Activated CD8-positive, alpha-beta memory T cell treated with anti-CD3 and anti-CD28 coated beads, Interleukin-2, amount 50 U/mL, for 4 hours (primary cell): ENCODE results near the gene FGF14.

Experiments used
- DNase-seq: peaks from one replicate; pipeline ENCODE4 v3.0.0-alpha.2; 2020

FGF14 gene

DNA sequence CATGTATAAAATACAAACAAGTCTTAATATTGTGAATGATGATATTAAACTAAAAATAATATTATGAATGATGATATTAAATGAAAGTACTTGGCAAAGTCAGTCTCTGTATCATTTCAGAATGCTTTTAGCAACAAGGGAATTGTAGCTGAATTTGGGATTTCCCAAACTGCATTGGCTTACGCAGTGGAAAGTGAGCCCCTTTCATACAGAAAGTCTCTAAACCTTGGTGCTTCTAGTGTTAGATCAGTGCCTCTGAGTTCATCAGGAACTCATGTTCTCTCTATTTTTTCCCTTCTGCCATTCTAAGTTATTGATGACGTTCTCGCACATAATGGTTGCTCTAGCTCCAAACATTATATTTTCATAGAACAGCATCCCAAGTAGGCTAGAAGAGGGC lies 649.4 kb downstream of the FGF14 start:
- DNase-seq = no peak

DNA sequence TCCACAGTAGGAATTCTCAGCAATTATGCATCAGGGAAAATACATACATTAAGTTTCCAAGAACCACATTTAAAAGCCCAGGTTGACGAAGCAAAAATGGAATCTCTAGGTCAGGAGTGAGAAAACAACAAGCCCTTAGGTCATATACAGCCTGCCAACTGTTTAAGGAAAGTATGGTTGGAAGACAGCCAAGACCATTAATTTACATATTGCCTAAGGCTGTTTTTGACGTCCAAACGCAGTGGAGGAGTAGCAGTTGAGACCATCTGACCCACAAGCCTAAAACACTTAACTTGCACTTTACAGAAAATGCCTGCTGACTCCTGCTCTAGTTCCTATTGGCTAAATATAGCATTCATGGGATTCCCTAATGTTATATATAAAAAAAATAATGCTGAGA lies 650.4 kb downstream of the FGF14 start:
- no peak for DNase-seq

DNA sequence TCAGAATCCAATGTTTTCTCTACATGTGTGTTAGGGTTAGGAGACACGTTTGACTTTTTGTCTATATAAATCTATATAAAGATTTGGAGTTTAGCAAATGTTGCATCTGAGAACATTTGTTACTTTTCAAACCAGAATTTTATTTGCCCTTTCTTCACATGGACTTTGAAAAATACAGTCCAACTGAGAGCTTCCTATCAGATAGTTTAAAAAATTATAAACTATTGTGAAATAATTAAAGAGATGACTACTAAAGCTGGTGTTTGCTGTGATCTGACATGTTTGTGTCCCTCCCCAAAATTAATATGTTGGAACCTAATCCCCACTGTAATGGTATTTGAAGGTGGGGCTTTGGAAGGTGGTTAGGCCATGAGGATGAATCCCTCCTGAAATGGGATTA lies 652.3 kb downstream of the FGF14 start:
- no peak for DNase-seq

DNA sequence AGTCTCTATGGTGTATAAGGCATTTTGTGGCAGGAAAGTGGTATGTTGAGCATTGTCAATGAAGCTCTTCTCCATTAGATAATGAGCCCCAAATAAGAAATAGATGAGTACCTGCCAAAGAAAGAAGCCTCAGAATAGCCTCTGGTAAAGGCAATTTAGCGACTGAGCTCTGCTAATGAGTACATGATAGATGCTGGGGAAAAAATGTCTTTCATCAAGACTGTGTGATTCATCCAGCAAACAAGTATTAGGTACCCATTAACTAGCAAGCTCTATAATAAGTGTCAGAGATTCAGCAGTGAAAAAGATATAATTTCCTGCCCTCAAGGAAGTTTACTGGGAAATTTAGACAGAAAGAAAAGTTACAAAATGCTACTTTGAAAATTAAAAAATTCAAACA lies 654.8 kb downstream of the FGF14 start:
- DNase-seq = no peak

DNA sequence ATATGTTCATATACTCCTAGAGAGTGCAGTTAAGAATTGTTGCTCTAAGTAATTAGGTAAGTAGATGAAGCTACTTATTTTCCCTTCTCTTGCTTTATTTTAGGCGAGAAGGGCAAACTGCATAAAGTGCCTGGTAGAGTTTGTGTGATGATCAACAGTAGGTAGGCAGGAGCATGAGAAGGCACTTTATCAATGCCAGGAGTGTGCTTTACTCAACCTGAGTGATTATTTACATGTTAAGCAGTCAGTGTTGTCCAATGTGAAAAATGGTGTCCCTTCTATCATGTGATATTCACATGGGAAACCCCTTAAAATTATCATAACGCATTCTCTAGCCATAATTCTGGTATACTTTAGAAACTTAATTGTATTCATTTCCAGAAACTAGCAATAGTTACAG lies 655.3 kb downstream of the FGF14 start:
- no peak for DNase-seq

DNA sequence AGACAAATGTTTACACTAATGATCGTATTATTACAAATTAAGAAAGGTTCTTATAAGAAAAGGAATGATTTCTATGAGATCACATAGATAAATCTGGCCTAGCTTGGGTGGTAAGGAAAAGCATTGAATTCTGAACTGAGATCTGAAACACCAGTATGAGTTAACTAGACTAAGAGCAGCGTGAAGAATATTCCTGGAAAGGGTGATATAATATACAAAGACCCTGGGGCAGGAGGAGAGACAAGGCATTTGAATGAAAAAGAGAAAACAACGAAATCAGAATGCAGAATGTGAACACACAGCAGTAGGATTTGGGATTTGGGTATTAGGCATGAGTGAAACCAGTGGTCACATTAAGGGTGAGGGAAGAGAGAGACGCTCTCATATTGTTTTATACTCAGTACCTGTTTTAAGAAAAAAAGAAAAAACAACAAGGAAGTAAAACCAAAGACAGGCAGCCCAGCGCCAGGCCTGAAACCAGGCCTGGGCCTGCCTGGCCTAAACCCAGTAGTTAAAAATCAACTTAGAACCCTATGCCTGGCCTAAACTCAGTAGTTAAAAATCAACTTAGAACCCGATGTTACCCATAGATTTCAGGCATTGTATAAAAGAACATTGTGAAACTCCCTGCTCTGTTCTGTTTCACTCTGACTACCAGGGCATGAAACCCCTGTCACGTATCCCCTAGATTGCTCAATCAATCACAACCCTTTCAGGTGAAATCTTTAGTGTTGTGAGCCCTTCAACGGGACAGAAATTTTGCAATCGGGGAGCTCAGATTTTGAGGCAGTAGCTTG lies 662.3 kb downstream of the FGF14 start:
- DNase-seq = no peak

DNA sequence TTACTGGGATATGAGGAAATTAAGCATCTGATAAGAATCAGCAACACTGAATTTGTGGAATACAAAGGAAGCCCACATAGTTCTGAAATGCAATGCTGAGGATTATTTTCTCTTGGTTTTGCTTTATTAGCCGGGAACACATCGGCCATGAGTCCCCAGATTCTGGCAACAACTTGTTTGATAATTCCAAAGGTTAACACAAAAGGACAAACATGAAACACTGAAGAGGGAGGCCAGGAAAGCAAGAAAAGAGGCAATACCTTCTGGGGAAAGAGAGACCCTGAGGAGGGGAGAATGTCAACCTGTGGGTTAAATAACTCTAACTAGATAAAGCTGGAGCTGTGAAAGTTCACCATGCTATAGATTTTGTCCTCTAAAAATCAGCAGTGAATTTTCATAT lies 663.5 kb downstream of the FGF14 start:
- no peak for DNase-seq

DNA sequence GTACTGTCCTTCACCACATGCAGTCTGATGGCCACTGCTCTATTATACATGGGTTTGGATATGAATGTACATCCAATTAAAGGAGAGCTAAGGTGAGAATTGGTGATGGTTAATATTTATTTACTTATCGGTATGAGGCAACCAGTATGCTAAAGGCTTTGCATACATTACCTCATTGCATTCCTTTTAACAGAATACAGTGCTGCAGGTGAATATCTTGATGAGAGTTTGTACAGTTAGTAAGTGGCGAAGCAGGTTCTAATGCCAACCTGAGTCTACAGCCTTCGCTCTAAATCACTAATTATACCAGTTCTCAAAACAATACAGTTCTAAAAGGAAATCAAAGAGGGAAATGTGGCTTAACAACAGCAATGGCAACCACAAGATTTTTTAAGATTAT lies 665.3 kb downstream of the FGF14 start:
- DNase-seq = no peak

DNA sequence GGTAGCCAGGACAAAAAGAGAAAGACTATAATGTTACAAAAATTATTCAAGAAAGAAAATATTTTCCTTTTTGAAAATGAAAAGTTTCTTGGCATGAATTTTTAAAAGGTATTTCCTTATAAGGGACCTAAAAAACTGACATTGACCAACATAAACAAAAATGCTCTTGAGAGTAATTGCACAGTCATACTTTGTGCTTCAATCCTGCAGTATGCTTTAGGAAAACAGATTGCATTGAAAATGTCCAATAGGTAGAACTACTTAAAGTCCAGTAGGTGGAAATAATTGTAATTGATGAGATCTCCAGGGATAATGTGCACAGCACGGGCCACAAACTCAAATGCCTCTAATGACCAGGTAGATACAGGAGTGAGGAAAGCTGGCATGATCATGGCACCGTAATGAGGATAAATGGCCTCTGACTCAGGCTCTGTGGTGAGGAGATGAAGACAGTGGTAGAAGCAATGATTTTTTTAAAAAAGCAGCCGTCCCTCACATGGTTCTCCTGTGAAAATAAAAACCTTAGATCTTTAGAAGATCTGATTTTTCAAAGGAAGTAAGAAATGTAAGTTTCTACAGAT lies 671.3 kb downstream of the FGF14 start:
- no peak for DNase-seq

DNA sequence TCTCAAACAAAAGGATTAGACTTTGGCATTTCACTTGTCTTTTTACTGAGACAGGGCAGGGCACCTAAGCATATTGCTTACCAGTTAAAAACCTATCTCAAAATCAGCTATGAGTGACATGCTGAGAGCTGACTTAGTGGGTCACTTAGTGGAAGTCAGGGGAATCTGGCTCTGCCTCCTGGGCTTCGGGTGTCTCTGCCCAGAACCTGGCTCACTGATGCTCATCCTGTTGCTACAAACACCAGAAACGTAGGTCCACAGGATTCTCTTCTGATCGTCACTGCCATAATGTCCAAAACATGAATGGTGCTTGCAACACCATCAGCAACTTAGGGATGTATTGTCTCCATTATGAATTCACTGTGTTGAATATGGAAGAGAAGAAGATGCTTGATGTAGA lies 673.2 kb downstream of the FGF14 start:
- DNase-seq = no peak

DNA sequence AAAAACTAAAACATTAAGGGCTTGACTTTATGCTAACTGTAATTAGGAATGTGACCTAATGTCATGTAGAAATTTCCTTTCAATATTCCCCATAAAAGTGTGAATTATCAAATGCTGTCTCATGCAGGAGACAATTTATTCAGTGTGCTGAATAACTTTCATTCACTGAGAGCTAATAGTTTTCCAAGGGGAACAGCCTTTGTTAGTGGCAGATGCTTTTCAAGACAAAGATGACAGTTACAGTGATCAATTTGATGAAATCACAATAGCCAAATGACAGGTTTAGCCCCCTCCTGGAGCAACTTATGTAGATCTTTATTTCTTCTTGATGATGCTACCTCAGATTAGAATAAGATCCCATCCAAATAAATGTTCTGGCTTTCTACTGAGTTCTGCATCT lies 673.8 kb downstream of the FGF14 start:
- DNase-seq = no peak

DNA sequence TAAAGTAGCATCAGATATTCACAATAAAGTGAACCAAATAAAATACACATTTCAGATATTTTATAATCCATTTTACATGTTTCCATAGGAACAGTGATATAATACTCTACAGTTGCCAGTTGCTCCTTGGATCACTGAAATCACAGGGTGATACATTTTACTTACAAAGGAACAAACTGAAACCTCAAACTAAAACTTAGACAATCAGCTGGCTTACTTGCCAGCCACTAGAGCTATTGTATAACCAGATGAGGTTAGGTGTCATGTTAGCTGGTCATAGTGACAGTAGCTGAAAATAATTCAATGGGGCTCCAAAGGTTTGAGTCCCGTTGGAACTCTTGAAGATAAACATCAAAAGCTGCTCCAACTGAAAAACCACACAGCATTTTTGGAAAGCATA lies 674.7 kb downstream of the FGF14 start:
- DNase-seq = no peak

DNA sequence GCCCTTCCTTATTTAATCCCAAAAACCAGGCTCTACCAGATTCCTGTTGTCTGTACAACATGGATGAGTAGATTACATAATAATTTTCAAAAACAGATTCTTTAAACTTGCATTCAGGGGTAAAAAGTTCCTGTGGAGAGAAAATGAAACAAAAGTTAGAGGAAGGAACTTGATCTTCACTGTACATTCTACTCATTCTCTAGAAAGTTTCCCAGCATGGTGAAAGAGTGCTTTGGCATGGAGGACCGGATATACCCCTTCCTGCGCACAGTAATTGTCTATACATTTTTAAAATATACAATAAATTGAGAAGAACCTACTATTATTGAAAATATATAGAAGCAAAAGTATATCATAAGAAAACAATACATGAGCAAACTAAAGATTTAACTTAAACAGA lies 675.2 kb downstream of the FGF14 start:
- DNase-seq = no peak

DNA sequence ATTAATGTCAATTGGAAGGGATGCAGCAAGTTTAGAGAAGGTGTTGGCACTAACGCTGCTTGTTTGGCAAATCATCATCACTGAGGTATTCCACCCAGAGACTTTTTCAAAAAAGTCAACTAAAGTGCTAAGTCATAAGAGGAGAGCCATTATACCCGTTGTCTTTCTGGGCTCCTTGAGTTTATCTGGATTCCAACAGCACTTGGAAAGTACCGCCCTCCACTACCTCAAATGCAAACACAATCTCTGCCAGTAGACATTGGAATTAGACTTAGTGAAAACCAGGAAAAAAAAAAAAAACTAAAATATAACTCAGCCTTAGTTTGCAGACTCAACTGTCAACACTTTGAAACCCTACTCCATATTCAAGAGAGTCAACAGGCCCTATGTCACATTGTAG lies 683.4 kb downstream of the FGF14 start:
- DNase-seq = no peak

DNA sequence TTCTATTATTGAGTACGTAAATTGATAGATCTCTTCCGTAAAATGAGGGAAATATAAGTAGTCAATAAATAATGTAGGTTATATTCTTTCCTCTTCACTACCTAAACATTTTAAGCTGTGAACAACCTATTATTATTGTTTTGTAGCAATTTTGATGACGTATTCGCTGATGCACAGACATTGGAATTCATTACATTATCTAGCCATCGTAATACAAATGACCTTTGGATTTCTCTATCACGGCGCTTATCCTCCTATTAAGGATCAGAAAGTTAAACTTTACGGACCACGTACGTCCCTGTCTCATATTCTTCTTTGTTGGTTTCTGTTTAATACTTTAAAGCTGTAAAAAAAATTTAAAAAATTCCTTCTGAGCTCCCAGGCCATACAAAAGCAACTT lies 684.5 kb downstream of the FGF14 start:
- DNase-seq = no peak

DNA sequence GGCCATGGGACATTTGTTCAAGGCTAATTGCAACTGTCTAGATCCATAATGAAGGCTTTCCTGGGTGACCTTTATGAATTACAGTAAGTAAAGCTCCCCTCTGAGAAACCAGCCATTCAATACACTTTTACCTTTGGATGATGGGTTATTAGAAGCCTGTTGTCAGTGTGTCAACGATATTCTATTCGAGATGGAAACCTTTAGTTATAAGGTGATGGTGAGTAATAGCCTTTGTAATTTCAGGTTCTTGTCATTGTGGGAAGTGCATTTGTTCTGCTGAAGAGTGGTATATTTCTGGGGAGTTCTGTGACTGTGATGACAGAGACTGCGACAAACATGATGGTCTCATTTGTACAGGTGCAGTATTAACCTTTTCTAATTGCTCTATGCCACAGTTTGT lies 687.7 kb downstream of the FGF14 start:
- DNase-seq = no peak

DNA sequence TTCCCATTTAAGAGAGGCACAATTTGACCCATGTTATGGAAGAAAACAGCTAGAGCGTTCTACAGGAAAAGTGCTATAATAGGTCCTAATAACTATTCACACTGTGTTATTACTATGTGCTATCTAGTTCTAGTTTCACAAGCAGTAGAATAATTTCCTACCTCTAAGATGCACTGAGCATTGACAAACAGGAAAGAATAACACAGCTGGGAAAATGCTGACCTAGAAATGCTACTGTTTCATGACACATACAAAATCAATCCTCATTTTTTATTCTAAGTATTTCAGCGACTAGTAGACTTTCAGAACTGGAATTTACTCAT lies 689.9 kb downstream of the FGF14 start:
- DNase-seq = no peak

DNA sequence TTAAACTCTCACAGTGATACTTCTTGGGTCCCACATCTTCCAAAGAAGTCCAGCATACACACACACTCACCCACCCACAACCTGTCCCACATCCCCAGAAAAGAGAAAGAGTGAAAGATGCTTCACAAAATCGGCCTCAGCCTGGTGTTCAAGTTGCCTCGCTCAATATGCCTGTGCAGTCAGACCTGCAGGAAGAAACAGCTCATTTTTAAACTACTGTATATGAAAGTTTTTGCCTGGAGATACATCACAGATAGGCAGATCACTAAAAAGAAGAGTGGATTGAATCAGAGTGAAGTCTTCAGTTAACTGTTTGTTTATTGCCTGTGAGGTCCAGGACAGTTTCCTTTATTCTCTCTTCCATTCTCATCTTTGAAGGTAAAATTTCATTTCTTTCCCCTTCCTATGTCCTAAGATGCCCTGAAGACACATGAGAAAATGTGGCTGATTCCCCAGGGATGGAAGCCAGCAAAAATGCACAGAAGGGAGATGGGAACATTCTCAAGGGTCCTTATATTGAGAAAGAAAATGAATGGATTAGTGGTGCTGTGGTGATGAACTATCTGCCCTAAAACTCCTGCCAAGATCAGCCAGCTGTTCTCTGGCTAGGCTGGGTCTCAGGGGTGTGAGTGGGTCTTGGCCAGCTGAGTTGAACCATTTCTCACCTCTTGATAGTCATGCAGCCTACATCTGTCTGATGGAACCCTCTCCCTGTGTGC lies 690.4 kb downstream of the FGF14 start:
- no peak for DNase-seq

DNA sequence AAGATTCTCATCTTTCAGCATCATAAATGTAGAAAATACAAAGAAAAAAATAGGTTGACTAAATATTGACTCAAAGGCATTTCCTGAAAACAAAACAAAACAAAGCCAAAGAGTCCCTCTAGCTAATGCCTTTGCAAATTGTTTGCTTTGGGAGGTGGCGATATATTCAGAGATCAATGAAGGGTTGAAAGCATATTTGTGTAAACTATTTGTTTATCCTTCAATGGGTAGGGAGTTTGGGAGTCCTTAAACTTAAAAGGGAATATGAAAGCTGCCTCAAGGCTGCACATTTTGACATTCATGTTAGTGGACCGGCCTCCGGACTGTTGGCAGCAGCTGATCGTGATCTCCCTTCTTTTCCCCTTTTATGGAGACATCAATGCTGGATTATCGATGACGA lies 691.9 kb downstream of the FGF14 start:
- no peak for DNase-seq

DNA sequence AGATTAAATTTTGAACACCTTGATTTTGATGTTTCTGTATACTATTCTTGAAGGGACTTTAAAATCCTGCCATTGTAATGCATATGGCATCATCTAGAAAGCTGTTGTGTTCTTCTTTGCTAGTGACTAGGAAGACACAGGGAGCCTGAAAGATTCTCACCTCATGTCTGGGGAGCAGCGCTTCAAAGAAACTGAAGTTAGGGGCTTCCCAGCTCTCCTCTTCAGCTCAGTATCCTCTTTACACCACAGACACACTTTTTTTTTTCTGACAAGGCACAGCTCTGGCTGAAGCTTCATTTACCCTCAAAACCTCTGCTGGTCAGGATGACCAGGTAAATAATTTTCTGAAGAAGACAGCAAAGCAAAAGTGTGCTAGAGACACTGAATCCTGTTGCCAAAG lies 693.7 kb downstream of the FGF14 start:
- DNase-seq = no peak

DNA sequence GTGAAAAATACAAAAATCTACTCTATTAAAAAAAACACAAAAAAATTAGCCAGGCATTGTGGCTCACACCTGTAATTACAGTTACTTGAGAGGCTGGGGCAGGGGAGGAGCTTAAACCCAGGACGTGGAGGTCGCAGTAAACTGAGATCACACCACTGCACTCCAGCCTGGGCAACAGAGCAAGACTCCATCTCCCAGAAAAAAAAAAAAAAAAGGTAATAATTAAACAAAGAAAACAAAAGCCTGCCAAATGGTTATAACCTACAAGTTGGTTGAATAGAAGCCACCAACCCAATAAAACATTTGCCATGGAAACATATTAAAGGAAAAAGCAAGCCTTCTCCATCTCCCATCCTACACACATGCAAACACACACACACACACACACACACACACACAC lies 694.2 kb downstream of the FGF14 start:
- DNase-seq = no peak

DNA sequence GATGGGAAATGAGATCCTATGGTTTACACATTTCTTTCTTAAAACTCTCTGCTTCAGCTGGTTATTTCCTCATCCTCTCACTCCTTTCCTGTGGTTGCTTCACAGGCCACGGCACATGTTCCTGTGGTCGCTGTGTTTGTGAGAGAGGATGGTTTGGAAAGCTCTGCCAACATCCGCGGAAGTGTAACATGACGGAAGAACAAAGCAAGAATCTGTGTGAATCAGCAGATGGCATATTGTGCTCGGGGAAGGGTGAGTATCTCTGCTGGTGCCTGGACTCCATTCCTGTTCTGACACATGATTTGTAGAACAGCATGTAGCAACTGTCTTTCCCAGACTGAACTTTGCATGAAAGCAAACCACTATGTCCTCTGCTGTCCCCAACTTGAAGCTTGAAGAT lies 695.2 kb downstream of the FGF14 start:
- no peak for DNase-seq

DNA sequence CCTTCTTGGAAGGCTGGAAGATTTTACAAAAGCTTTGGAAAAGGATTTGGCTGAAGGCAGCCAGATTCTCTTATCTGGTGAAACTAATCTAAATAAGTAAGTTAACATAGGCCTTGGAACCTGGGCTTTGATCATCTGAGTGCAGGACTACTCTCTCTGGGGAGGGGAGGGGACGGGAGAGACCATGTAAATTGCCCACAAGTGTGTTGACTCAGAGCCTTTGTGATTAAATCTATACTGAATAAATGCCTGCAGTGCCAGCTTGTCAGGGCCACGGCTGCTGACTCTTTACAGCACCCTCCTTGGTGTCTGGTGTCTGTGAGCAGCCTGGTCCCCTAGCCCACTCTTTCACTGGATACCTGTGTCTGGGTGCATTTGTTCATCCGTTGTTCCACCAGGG lies 698.0 kb downstream of the FGF14 start:
- no peak for DNase-seq

DNA sequence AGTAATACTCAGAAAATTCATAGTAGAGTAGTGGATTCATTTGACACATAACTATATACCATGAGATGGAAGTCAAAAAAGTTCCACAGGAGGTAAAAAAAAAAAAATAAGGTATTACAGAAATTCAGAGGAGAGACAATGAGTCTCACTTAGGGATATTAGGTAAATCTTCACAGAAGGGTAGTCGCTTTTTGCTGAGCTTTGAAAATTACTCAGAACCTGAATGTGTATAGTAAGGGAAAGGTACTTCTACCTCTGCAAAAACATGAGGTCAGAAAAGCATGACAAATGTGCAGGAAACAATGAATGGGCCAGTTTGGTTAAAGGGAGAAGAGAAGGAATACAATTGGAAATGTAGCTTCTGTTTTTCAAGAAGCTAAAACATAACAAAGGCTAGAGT lies 698.8 kb downstream of the FGF14 start:
- DNase-seq = no peak

DNA sequence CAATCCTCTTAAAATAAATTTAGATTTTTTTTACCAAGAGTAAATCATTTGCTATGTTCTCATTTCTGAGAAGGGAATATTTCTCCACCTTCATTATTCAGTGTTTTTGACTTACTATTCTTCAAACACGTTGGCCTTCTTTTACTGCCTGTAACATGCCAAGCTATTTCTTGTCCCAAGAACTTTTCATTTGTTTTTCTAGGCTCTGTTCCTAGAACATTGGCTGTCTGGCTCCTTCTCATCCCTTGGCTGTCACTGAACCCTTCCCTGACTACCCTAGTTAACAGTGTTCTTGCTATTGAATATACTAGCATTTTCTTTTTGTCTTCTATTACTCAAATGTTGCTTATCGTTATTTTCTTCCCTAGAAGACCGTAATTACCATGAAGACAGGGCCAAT lies 701.2 kb downstream of the FGF14 start:
- DNase-seq = no peak
